HK-2 (cell line): Measurements from ENCODE around the gene MRPL38.
A peak's percentile ranks its signal among the peaks of the same experiment; 100 is the strongest.
"Not testable (repeated sequence)": the region's sequence is repeated elsewhere in the genome, so short reads cannot be mapped to it uniquely, and the experiment has no call there.

Experiments
- DNase-seq: peaks from one replicate; pipeline ENCODE4 v3.0.0-alpha.2; 2018; ENCODE audit not compliant: unreplicated experiment

Gene MRPL38

GRCh38 chr17:75896415-75897159, 8.1 kb downstream of the MRPL38 start, which contains the start of gene TRIM65:
Gene TRIM65, minus strand, starts transcription at chr17:75896951. Its CDS starts 14 bp downstream, at chr17:75896937.
- DNase-seq, result peak; percentile 78

GRCh38 chr17:75895370-75896155, 9.1 kb downstream of the MRPL38 start:
- DNase-seq, result no peak

- DNase-seq, result no peak
Observed at GRCh38 chr17:75894049-75894733, 10.5 kb downstream of the MRPL38 start.

- DNase-seq, result no peak
Observed at GRCh38 chr17:75893305-75894048, 11.2 kb downstream of the MRPL38 start.

GRCh38 chr17:75892556-75893224, 12.0 kb downstream of the MRPL38 start:
- DNase-seq, result no peak

- no peak for DNase-seq
Observed at GRCh38 chr17:75891605-75892555, 12.8 kb downstream of the MRPL38 start.

- no peak for DNase-seq
Observed at GRCh38 chr17:75891022-75891604, 13.6 kb downstream of the MRPL38 start.

- no peak for DNase-seq
Observed at GRCh38 chr17:75889454-75889853, 15.2 kb downstream of the MRPL38 start.

- DNase-seq, result no peak
Observed at GRCh38 chr17:75888484-75888883, 16.2 kb downstream of the MRPL38 start.

GRCh38 chr17:75885860-75886259, 18.8 kb downstream of the MRPL38 start:
- DNase-seq, result not testable (repeated sequence)

GRCh38 chr17:75885431-75885830, 19.3 kb downstream of the MRPL38 start:
- DNase-seq, result no peak

GRCh38 chr17:75881678-75882454, 22.8 kb downstream of the MRPL38 start:
- no peak for DNase-seq

GRCh38 chr17:75880266-75880665, 24.4 kb downstream of the MRPL38 start:
- no peak for DNase-seq

- peak; percentile 61 for DNase-seq
Observed at GRCh38 chr17:75878174-75878998, 26.3 kb downstream of the MRPL38 start, which contains the start of gene TRIM47. Gene TRIM47, minus strand, starts transcription at chr17:75878581. Its CDS starts 33 bp downstream, at chr17:75878548.

- peak; percentile 79 for DNase-seq
Observed at GRCh38 chr17:75877752-75878173, 26.9 kb downstream of the MRPL38 start.

GRCh38 chr17:75876938-75877751, 27.5 kb downstream of the MRPL38 start:
- peak; percentile 93 for DNase-seq
